HG03097 (cell line): Measurements from ENCODE around the gene PSEN2.
A peak's percentile ranks its signal among the peaks of the same experiment; 100 is the strongest.
"Not testable (repeated sequence)": the region's sequence is repeated elsewhere in the genome, so short reads cannot be mapped to it uniquely, and the experiment has no call there.

Source experiments
- ATAC-seq: cut with Tn5 transposase; IDR thresholded peaks from one replicate; pipeline ENCODE4 v1.9.1; 2021; ENCODE audit not compliant: unreplicated experiment, low FRiP score

The PSEN2 gene

GRCh38 chr1:226870401-226871279 is at the start of gene PSEN2:
PSEN2 (plus strand) TSS chr1:226870616; CDS start chr1:226881908, 11,292 bp downstream.
- ATAC-seq = peak; percentile 92

- no peak for ATAC-seq
These were observed 49.3 kb upstream of the PSEN2 start for GRCh38 chr1:226820941-226821718.

GRCh38 chr1:226821719-226822085 is 48.7 kb upstream of the PSEN2 start:
- ATAC-seq = no peak

GRCh38 chr1:226823643-226824042 is 46.8 kb upstream of the PSEN2 start:
- ATAC-seq = no peak

DNA sequence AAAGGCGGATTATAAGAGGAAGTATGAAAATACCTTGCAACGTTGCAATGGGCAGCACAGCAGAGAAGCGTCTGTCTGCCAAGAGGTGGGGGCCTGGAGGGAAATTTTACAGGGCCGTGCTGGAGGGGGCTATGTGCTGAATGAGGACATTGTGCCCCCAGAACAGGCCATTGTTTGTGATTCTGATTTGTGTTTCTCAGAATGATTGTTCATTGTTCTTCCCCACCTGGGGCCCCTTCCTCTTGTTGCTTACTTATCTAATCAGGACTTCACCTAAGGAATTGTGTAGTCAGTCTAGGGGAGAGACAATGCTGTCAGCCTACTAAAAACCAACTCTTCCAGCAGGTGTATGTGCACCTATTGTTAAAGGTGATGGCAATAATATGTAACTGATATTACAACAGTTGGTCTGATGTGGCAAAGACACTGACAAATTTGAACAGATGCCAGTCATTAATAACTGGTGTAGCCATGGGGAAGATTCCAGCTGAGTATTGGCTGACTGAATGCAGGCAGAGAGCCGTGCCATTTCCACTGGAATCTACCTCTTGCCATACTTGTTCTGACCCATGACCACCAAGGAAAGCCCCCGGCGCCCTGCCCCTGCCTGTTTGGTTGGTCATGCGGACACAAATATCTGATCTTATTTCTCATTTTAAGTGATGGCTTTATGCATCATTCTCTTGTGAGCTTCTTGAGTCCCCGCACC is 45.2 kb upstream of the PSEN2 start:
- no peak for ATAC-seq

- ATAC-seq = no peak
These were observed 44.7 kb upstream of the PSEN2 start for GRCh38 chr1:226825746-226826100.

DNA sequence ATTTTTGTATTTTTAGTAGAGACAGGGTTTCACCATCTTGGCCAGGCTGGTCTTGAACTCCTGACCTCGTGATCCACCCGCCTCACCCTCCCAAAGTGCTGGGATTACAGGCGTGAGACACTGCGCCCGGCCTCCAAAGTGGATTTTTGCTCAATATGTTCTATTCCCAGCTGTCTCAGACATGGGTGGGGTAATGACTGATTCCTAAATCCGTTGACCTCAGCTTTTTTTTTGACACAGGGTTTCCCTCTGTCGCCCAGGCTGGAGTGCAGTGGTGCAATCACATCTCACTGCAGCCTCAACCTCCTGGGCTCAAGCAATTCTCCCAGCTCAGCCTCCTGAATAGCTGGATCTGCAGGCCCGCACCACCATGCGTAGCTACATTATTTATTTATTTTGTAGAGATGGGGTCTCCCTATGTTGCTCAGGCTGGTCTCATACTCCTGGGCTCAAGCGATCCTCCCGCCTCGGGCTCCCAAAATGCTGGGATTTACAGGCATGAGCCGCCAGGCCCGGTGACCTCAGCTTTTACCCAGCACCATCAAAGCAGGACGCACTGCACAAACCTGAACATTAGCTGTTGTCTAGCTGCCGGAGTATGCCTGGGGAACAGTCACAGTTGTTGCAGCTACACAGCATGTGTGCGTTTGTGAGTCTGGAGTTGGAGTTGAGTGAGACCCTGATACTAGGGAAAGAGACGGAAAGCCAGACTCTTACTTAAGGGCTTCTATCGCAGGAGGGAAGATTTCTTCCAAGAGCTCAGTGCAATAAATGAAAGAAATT is 43.7 kb upstream of the PSEN2 start:
- no peak for ATAC-seq

DNA sequence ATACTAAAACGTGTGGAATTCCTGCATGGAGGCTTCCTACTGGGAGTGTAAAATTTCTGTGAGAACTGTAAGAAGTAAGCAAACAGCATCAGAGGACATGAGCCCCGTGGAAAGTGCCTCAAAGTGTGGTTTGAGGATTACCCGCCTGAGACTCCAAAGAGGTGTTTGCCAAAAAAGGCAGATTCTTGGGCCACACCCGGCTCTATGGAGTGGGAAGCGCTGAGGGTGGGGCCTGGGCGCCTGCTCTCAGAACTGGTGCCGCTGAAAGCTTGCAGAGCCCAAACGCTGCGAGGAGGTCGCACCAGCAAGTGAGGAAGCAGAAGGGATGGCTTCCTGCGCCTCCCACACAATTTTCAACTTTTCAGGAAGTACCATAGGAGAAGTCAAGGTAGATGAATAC is 43.0 kb upstream of the PSEN2 start:
- ATAC-seq = no peak

- ATAC-seq = peak; percentile 98
These were observed 42.4 kb upstream of the PSEN2 start for GRCh38 chr1:226827968-226828513.

DNA sequence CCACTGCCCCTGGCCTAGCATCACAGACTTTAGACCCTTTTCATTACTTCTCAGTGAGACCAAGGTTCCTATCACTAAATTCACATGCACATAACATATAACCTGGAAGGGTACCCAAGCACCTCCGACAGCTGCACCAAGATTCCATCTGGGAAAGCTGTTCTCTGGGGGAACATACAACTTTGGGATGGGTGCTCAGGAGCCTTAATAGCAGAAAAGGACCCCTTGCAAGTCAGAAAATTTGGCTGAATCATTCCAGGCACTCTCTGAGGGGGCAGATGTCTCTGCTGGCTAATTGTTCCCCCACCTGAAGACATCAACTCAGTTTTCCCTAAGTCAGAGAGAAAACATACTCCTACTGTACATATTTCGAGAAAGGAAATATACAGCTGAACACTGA is 41.3 kb upstream of the PSEN2 start:
- no peak for ATAC-seq

GRCh38 chr1:226831953-226832352 is 38.5 kb upstream of the PSEN2 start:
- no peak for ATAC-seq

DNA sequence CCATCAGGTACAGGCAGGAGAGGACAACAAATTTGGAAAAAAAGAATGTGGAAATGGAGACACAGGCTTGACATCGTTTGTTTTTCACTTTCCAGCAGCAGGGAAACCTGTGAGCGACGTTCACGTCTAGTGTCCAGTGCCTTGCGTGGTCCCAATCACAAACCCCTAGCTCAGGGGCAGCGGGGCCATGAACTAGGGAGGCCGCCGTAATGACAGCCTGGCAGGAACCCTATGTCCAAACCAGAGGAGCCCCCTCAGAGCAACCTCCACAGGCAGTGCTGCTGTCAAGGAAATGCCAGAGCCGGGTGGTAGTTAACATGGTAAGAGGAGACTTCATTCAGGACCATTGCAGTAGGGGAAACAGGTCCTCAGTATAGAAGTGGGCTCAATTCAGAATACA is 37.8 kb upstream of the PSEN2 start:
- no peak for ATAC-seq

DNA sequence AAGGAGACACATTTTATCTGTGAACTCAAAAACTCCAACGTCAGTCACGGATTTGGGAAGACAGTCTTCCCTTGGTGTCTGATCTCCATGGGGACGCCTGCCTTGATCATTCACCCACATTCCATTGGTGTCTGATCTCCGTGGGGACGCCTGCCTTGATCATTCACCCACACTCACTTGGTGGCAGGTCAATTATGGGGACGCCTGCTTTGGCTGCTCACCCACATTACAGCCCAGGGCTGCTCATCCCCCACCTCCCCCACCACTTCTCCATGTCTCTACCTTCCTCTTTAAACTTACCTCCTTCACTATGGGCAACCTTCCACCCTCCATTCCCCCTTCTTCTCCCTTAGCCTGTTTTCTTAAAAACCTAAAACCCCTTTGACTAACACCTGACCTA is 36.2 kb upstream of the PSEN2 start:
- ATAC-seq = not testable (repeated sequence)

- not testable (repeated sequence) for ATAC-seq
These were observed 35.0 kb upstream of the PSEN2 start for GRCh38 chr1:226835396-226835795.

- ATAC-seq = not testable (repeated sequence)
These were observed 32.5 kb upstream of the PSEN2 start for GRCh38 chr1:226837966-226838365.

GRCh38 chr1:226838456-226838855 is 32.0 kb upstream of the PSEN2 start:
- no peak for ATAC-seq

DNA sequence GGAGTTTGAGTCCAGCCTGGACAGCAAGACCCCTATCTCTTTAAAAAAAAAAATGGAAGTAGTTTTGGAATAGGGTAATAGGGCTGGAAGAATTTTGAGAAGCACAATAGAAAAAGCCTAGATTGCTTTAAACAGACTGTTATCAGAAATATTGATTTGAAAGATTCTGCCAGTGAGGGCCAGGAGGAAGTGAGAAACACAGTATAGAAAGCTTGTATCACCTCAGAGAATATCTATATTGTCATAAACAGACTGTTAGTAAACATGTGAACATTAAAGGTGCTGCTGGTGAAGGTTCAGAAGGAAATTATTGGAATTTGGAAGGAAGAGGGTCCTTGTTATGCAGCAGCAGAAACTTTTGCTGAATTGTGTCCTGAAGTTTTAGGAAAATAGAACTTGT is 24.8 kb upstream of the PSEN2 start:
- no peak for ATAC-seq

- no peak for ATAC-seq
These were observed 23.6 kb upstream of the PSEN2 start for GRCh38 chr1:226846786-226847185.

DNA sequence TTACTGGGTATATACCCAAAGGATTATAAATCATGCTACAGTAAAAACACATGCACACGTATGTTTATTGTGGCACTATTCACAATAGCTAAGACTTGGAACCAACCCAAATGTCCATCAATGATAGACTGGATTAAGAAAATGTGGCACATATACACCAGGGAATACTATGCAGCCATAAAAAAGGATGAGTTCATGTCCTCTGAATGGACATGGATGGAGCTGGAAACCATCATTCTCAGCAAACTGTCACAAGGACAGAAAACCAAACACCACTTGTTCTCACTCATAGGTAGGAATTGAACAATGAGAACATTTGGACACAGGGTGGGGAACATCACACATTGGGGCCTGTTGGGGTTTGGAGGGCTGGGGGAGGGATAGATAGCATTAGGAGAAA is 15.9 kb upstream of the PSEN2 start:
- ATAC-seq = not testable (repeated sequence)

DNA sequence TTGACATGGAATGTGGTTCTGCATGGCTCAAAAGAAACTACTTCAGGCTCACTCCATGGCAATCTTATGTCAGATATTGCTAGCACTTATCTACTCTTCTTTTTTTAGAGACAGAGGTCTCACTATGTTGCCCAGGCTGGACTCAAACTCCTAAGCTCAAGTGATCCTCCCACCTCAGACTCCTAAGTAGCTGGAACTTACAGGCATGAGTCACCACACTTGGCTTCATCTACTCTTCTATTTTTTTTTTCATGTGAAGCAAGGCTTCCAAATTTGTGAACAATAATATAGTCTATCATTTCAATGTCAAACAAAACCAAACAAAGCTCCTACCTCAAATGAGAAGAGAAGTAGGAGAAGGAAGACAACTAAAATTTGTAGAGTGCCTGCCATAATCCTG is 7.5 kb upstream of the PSEN2 start:
- no peak for ATAC-seq
